ENCODE results near the gene LYRM9. TPM values are rescaled to one million over a fixed set of nuclear protein-coding genes. Genes with fewer than 3 reads are reported as not detected.

The LYRM9 gene
- total and polyA plus RNA-seq, 2 of the 8 experiments (the other 6 are each of a cell fraction or from before 2014, with no cell fraction given): 4.3 to 5.2 TPM

DNA sequence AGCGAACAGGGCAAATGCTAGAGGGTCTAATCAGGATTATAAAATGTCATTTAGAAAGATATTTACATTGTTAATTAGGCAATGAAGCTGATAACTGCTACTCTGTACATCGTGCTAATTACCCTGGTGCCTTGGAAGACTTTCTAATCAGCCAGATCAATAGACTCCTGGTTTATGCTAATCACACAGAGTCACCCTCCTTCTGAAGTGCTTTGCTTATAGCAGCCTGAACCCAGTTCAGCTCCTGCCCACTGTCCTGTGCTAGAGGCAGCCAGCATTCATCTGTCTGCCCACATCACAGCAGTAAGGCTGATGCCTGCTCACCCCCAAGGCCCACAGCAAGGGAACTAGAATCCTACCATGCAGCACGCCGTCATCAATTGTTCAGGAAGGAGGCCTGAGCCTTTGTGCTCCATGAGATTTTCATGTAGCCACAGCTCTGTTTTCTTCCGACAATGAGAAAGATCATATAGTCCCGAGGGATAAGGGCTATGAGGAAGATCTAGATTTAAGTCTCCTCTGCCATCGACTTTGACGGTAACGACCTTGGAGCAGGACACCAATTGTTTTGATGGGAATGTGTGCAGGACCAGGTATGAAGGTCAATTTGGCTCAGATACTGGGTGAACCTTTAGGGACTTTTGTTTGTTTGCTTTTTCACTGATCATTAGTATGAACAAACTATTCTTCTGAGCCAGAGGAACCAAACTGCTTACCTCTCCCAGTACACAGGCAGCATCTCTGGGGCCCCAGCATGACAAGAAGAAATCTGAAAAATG, 12.5 kb upstream of the LYRM9 start (continued):
- TF ChIP-seq RNF2 (IDR thresholded peaks at IDR 0.05; ENCODE audit: borderline replicate concordance, low read depth, low read length, missing control alignments, poor library complexity, severe bottlenecking): no peak

Measured in H1 (cell line).